Activated CD8-positive, alpha-beta T cell treated with anti-CD3 and anti-CD28 coated beads, Interleukin-2, amount 10 ng/mL, durations not matched to agents 7 days and 5 days (primary cell): ENCODE measurements around the gene PXT1. TPM values are rescaled to one million over a fixed set of nuclear protein-coding genes. Genes with fewer than 3 reads are reported as not detected.
A peak's percentile ranks its signal among the peaks of the same experiment; 100 is the strongest.
"Not testable (repeated sequence)": the region's sequence is repeated elsewhere in the genome, so short reads cannot be mapped to it uniquely, and the experiment has no call there.

ENCODE experiments used
- ATAC-seq: fragments of 150-1000 bp; cut with Tn5 transposase; one replicate; pipeline ENCODE4 v1.10.0; 2021; ENCODE audit warnings: moderate library complexity
- CTCF ChIA-PET: fragments of 350-600 bp; sonication (Branson Sonifier 250); formaldehyde crosslinking; loops from one replicate; lab custom pipeline; 2021; ENCODE audit warnings: antibody characterized with exemption; lab: Charles Lee
- POLR2A ChIA-PET: fragments of 350-600 bp; sonication (Branson Sonifier 250); formaldehyde crosslinking; loops from one replicate; lab custom pipeline; 2021; ENCODE audit warnings: antibody characterized with exemption; lab: Charles Lee
- DNase-seq: peaks from one replicate; pipeline ENCODE4 v3.0.0-alpha.2; 2020
- H3K27ac Mint-ChIP-seq: one replicate; pipeline ENCODE4 v1.8.0; 2021; ENCODE audit warnings: mild to moderate bottlenecking, mixed read lengths
- H3K27me3 Mint-ChIP-seq: one replicate; pipeline ENCODE4 v1.8.0; 2021; ENCODE audit warnings: low read depth, mixed read lengths
- H3K36me3 Mint-ChIP-seq: one replicate; pipeline ENCODE4 v1.8.0; 2021; ENCODE audit warnings: low read depth, mixed read lengths
- H3K4me1 Mint-ChIP-seq: one replicate; pipeline ENCODE4 v1.8.0; 2021; ENCODE audit warnings: low read depth, mixed read lengths
- H3K4me3 Mint-ChIP-seq: one replicate; pipeline ENCODE4 v1.8.0; 2021; ENCODE audit warnings: mild to moderate bottlenecking, mixed read lengths
- H3K9me3 Mint-ChIP-seq: one replicate; pipeline ENCODE4 v1.8.0; 2022; ENCODE audit warnings: mixed read lengths; ENCODE audit not compliant: insufficient read depth
- total RNA-seq, 2 experiments: library from RNA; stranded (reverse); gene quantifications; one replicate each; pipeline ENCODE4 v1.2.3, GENCODE V29; 2021

Gene PXT1, protein sequence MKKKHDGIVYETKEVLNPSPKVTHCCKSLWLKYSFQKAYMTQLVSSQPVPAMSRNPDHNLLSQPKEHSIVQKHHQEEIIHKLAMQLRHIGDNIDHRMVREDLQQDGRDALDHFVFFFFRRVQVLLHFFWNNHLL
- under 1 TPM; 0.16 TPM for total RNA-seq

DNA sequence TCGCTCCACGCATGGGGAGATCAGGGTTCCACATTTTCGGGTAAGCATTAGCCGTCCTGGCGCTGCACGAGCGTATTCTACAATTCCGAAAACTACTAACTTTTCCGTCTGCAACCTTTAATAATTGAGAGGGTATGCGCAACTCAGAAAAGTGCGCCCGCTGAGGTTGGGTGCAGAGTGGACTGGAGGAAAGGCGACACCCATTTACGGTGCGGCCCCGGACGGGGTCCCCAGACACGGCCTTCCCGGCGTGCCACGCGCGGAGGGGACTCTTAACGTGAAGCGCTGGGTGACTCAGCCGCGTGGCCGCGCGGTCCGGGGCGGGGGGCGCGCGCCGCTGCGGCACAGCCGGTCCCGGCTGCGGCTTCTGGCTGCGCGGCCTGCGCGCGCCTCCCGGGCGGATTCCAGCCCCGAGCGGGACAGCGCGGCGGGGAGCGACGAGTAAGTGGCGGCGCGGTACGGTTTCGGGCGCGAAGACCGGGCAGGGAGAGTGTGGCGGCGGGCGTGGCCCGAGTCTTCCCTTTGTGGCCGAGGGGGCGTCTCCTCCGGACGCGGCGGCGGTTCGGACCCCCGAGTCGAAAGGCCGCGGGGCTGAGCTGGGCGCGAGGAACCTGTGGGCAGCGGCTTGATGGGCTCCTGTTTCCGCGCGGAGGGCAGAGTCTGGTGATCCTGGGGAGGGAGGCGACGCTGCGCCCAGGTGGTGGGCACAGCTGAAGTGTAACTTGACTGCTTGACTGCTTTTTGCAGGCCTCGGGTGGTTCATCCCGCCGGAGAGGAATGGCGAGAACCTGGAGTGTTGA is at the start of gene PXT1, which contains the start of gene KCTD20:
TSS of gene PXT1 (minus strand) at position 184 of the 800 bp plus-strand sequence. CDS start 16,772 bp downstream, outside the sequence.
TSS of gene KCTD20 (plus strand) at position 330 of the 800 bp plus-strand sequence. CDS start 27,098 bp downstream, outside the sequence.
- POLR2A ChIA-PET, result interaction anchor here (0.6 to 1.1 kb wide), 6 partner anchors 14 to 391 kb away, joined by 3 to 4 read pairs (median 3); partner anchors contain the start of gene SRSF3

DNA sequence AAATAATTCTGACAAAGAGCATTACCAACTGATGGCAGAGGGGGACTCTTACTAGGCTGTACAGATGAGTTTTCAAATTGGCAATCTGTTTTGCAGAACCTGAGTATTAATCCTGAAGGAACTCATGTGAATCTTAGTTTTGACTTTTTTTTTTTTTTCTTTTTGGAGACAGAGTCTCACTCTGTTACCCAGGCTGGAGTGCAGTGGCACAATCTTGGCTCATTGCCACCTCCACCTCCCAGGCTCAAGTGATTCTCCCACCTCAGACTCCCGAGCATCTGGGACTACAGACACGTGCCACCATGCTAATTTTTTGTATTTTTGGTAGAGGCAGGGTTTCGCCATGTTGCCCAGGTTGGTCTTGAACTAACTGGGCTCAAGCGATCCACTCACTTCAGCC is 49.4 kb upstream of the PXT1 start:
- H3K36me3 Mint-ChIP-seq, result peaks cover 80% of the 10 kb centered on the region
- H3K4me1 Mint-ChIP-seq, result peaks cover 4% of the 10 kb centered on the region
- no peak overlapping the region for H3K27ac Mint-ChIP-seq
- no peak for DNase-seq
- no peaks in the 10 kb centered on the region for H3K27me3 Mint-ChIP-seq
- CTCF ChIA-PET, result no interaction called here
- no peak overlapping the region for H3K4me3 Mint-ChIP-seq
- ATAC-seq, result no peak
- POLR2A ChIA-PET, result interaction anchor here (0.5 kb wide), 1 partner anchor 209 kb away, joined by 3 read pairs; no protein-coding TSS in a partner anchor
- H3K9me3 Mint-ChIP-seq, result no peaks in the 10 kb centered on the region

More for the DNA sequence above, at the start of gene PXT1, which contains the start of gene KCTD20:
- Mint-ChIP-seq H3K27me3 (no peaks in the 10 kb centered on the region), H3K4me1 (peaks cover 38% of the 10 kb centered on the region), H3K36me3 (peaks cover 23% of the 10 kb centered on the region), H3K4me3 (peak within 1 kb of the TSS; percentile 96), H3K27ac (peak within 1 kb of the TSS; percentile 96), H3K9me3 (no peaks in the 10 kb centered on the region)
- ATAC-seq (peak; percentile 87), DNase-seq (peak; percentile 90)
- CTCF ChIA-PET, result interaction anchor here (0.7 to 0.8 kb wide), 2 partner anchors 20 to 65 kb away, joined by 3 to 8 read pairs; no protein-coding TSS in a partner anchor

DNA sequence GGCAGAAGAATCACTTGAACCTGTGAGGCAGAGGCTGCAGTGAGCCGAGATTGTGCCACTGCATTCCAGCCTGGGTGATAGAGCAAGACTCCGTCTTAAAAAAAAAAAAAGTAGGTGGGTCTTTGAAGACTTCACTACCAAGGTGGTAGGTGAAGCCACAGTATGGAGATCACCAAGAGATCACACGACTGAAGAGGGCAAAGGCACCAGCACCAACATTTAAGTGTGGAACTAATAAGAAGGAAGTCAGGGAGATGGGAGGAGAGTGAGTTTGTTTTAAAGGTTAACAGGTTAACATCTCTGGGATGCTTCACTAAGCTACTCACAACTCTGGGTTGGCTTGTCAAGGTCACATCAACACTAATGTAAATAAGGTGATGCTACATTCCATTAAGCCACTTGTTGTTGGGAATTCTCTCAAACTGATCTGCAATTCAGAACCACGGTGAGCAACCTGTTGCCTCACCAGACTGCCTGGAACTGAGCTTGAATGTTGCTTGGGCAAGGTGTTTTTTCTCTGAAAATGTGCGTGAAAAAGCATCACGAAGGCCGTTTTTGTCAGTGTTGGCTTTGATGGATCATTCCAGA is 48.8 kb upstream of the PXT1 start:
- no peak for ATAC-seq
- H3K36me3 Mint-ChIP-seq, result peaks cover 80% of the 10 kb centered on the region
- POLR2A ChIA-PET, result interaction anchor here (0.5 kb wide), 1 partner anchor 210 kb away, joined by 3 read pairs; no protein-coding TSS in a partner anchor
- H3K27me3 Mint-ChIP-seq, result no peaks in the 10 kb centered on the region
- H3K27ac Mint-ChIP-seq, result peak overlapping the region; percentile 39
- H3K4me3 Mint-ChIP-seq, result no peak overlapping the region
- no peaks in the 10 kb centered on the region for H3K9me3 Mint-ChIP-seq
- no peak for DNase-seq
- H3K4me1 Mint-ChIP-seq, result peaks cover 4% of the 10 kb centered on the region
- CTCF ChIA-PET, result no interaction called here

DNA sequence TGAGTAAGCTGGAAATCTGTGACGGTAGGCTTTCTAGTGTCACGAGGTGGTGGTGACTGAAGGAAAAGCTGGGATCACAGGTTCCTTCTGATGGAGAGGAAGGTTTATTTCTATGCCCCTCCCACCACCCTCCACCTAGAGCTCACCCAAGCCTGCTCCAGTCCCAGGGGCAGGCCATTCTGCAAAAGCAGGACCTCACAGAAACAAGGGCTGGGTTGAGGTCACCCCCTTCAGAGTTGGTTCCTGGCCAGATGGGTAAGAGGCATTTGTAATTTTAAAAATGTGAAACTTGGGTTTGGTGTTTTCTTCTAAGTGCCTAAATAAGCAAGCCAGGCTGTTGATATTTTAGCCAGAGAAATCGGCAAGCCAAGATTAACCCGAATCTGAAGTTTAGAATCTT is 46.8 kb upstream of the PXT1 start:
- H3K9me3 Mint-ChIP-seq, result no peaks in the 10 kb centered on the region
- H3K36me3 Mint-ChIP-seq, result peaks cover 82% of the 10 kb centered on the region
- H3K4me3 Mint-ChIP-seq, result no peak overlapping the region
- ATAC-seq, result no peak
- peak overlapping the region; percentile 2 for H3K27ac Mint-ChIP-seq
- H3K27me3 Mint-ChIP-seq, result no peaks in the 10 kb centered on the region
- ChIA-PET CTCF (interaction anchor here (1.0 to 1.4 kb wide), 3 partner anchors 13 to 90 kb away, joined by 3 read pairs; no protein-coding TSS in a partner anchor), POLR2A (no interaction called here)
- no peak for DNase-seq
- peaks cover 4% of the 10 kb centered on the region for H3K4me1 Mint-ChIP-seq

DNA sequence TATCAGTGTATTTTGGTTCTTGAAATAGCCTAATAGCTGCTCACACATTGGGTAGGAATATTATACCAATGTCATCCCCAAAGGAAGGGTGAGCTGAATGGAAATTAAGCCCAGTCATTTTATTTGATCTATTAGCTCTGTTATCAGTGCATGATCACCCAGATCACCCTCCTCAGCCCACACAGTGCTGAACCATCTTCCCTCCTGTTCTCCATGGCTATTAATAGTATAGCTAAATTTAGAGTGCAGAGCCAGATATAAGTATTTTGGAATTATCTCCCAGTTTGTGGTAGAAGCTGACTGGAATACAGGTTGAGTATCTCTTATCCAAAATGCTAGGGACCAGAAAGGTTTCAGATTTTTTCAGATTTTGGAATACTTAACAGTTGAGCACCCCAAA is 45.6 kb upstream of the PXT1 start:
- ATAC-seq, result no peak

DNA sequence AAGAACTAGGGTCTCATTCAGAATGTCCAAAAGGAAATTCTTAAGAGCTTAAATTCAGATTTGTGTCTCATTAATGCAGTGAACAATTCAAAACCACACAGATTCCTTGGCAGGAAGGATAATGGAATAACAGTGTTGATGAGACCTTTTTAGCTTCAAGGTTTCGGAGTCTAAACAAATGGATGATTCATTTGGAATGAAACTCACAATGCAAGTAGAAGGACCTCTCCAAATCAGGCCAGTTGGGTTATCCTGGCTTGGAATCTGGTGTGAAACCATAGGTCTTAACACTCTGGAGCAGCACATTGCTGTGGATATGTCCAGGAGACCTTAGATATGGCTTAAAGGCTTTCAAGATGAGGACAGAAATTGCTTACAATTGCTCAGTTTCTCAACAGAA is 45.0 kb upstream of the PXT1 start:
- ChIA-PET CTCF (interaction anchor here (1.7 kb wide), 1 partner anchor 64 kb away, joined by 4 read pairs; no protein-coding TSS in a partner anchor), POLR2A (interaction anchor here (1.6 kb wide), 1 partner anchor 28 kb away, joined by 3 read pairs; no protein-coding TSS in a partner anchor)
- Mint-ChIP-seq H3K4me3 (no peak overlapping the region), H3K36me3 (peaks cover 79% of the 10 kb centered on the region), H3K27me3 (no peaks in the 10 kb centered on the region), H3K4me1 (no peaks in the 10 kb centered on the region), H3K27ac (no peak overlapping the region), H3K9me3 (no peaks in the 10 kb centered on the region)
- no peak for DNase-seq
- no peak for ATAC-seq

More for the DNA sequence above, 45.6 kb upstream of the PXT1 start:
- no peak overlapping the region for H3K27ac Mint-ChIP-seq
- ChIA-PET POLR2A (interaction anchor here (1.6 kb wide), 1 partner anchor 28 kb away, joined by 3 read pairs; no protein-coding TSS in a partner anchor), CTCF (interaction anchor here (1.1 to 1.7 kb wide), 3 partner anchors 16 to 91 kb away, joined by 3 to 4 read pairs (median 3); no protein-coding TSS in a partner anchor)
- no peaks in the 10 kb centered on the region for H3K9me3 Mint-ChIP-seq
- no peak for DNase-seq
- H3K36me3 Mint-ChIP-seq, result peaks cover 81% of the 10 kb centered on the region
- no peaks in the 10 kb centered on the region for H3K4me1 Mint-ChIP-seq
- H3K27me3 Mint-ChIP-seq, result no peaks in the 10 kb centered on the region
- H3K4me3 Mint-ChIP-seq, result no peak overlapping the region

DNA sequence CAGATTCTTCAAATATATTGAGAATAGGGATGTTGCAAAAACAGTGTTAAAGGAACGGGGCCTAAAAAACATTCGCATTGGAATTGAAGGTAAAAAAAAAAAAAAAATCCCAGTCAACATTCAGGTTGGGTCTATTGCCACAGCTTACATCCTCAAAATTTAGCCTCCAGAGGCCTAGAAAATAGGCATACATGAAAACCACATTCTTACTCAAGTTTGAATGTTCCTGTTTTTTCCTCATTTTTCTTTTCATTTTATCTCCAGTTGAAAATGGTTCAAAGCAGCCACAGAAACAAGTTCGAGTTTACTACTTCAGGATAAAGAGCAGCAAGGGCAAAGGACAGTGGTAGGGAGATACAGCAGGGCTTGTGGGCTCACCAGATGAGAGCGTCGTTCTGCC is 42.1 kb upstream of the PXT1 start:
- ATAC-seq, result no peak
- H3K27ac Mint-ChIP-seq, result no peak overlapping the region
- H3K4me3 Mint-ChIP-seq, result no peak overlapping the region
- POLR2A ChIA-PET, result no interaction called here
- H3K36me3 Mint-ChIP-seq, result peaks cover 76% of the 10 kb centered on the region
- no peaks in the 10 kb centered on the region for H3K27me3 Mint-ChIP-seq
- CTCF ChIA-PET, result interaction anchor here (1.5 kb wide), 1 partner anchor 61 kb away, joined by 3 read pairs; no protein-coding TSS in a partner anchor
- no peak for DNase-seq
- H3K4me1 Mint-ChIP-seq, result no peaks in the 10 kb centered on the region
- H3K9me3 Mint-ChIP-seq, result no peaks in the 10 kb centered on the region

DNA sequence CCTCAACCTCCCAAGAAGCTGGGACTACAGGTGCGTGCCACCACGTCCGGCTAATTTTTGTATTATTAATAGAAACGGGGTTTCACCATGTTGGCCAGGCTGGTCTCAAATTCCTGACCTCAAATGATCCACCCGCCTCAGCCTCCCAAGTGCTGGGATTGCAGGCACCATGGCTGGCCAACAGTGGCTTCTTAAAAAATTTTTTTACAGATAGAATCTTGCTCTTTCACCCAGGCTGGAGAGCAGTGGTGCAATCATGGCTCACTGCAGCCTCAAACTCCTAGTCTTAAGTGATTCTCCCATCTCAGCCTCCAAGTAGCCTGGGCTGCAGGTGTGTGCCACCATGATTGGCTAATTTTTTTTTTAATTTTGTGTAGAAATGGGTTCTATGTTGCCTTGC is 40.7 kb upstream of the PXT1 start:
- ATAC-seq, CTCF ChIA-PET, POLR2A ChIA-PET, H3K27me3 Mint-ChIP-seq, H3K9me3 Mint-ChIP-seq, DNase-seq, H3K27ac Mint-ChIP-seq, H3K4me3 Mint-ChIP-seq, H3K4me1 Mint-ChIP-seq: not testable (repeated sequence)
- peaks cover 73% of the 10 kb centered on the region for H3K36me3 Mint-ChIP-seq

DNA sequence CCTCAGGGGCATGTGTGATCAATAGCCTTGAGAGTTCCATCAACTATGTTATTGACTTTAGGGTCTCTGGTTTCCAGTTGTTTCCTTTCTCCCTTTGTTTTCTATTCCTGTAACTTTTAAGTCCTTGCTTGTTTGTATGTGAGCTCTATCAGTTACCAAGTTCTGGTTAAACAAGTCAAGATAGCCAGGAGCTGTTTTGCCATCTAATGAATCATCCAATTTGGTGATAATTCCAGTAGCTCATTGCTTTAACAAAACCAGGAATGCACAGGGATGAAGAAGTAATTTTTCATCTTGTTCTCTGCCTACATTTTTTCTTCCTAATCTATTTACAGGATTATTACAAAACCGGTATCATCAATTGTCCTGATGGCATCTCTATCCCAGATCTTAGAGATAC is 36.6 kb upstream of the PXT1 start:
- Mint-ChIP-seq H3K9me3 (no peaks in the 10 kb centered on the region), H3K27me3 (no peaks in the 10 kb centered on the region), H3K4me3 (no peak overlapping the region), H3K36me3 (peaks cover 51% of the 10 kb centered on the region), H3K27ac (no peak overlapping the region), H3K4me1 (peaks cover 3% of the 10 kb centered on the region)
- DNase-seq, result no peak
- POLR2A ChIA-PET, result no interaction called here
- CTCF ChIA-PET, result interaction anchor here (1.4 kb wide), 1 partner anchor 56 kb away, joined by 3 read pairs; no protein-coding TSS in a partner anchor
- no peak for ATAC-seq

DNA sequence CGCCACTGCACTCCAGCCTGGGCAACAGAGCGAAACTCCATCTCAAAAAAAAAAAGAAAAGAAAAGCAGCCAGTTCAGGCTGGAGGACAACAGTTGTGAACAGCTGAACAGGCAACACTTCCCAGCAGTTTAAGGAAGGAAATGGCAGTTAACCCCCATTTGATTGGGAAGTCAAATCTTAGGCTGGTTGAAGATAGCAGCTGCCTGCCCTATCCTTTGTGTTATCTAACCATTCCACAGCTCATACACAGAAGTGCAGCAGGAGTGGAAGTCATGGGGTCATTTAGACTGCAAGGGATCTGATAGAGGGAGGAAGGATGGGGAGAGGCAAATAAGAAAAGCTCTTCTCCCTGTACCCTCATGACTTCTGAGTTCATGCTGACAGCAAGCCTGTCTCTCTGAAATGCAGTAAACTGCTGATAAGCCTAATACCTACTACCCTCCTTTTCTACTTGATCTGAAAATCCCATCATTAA is 35.4 kb upstream of the PXT1 start:
- ChIA-PET POLR2A (no interaction called here), CTCF (no interaction called here)
- ATAC-seq (no peak), DNase-seq (no peak)
- peaks cover 46% of the 10 kb centered on the region for H3K36me3 Mint-ChIP-seq
- H3K9me3 Mint-ChIP-seq, result no peaks in the 10 kb centered on the region
- peaks cover 3% of the 10 kb centered on the region for H3K4me1 Mint-ChIP-seq
- no peaks in the 10 kb centered on the region for H3K27me3 Mint-ChIP-seq
- peak overlapping the region; percentile 10 for H3K27ac Mint-ChIP-seq
- H3K4me3 Mint-ChIP-seq, result no peak overlapping the region

DNA sequence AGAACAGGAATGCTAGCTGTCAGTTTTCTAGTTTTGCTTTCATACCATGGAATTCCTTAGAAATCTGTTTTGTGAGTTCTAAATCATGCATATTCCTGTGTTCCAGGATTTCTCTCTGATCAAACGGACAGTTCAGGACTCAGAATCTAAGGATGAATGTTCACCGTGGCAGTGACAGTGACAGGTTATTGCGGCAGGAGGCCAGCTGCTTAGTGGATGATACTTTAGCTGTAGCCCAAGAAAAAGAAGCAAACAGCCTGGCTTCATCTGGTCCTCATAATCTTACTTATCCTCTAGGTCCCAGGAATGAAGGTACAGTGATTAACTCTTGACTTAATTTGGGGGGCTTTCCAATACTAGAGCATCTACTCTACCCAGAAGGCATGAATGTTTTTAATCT is 27.3 kb upstream of the PXT1 start:
- CTCF ChIA-PET, result interaction anchor here (1.0 kb wide), 1 partner anchor 47 kb away, joined by 3 read pairs; no protein-coding TSS in a partner anchor
- H3K4me3 Mint-ChIP-seq, result no peak overlapping the region
- H3K27ac Mint-ChIP-seq, result no peak overlapping the region
- H3K9me3 Mint-ChIP-seq, result no peaks in the 10 kb centered on the region
- POLR2A ChIA-PET, result no interaction called here
- H3K27me3 Mint-ChIP-seq, result no peaks in the 10 kb centered on the region
- H3K4me1 Mint-ChIP-seq, result peaks cover 4% of the 10 kb centered on the region
- DNase-seq (no peak), ATAC-seq (no peak)
- peaks cover 31% of the 10 kb centered on the region for H3K36me3 Mint-ChIP-seq
